MM.1S (cell line): ENCODE results near the gene ETV3.

Source experiments
- DNase-seq: peaks from one replicate; pipeline ENCODE4 v3.0.0-alpha.2; 2015
- H2AFZ ChIP-seq: fragments of 300-600 bp; sonication (generic); 2 replicates; pipeline ENCODE4 v1.6.0; 2016; ENCODE audit warnings: antibody characterized with exemption, low read length
- H3F3A ChIP-seq: fragments of 300-600 bp; sonication (generic); 2 replicates; pipeline ENCODE4 v1.6.1; 2016; ENCODE audit warnings: mild to moderate bottlenecking, antibody characterized with exemption, low read length, moderate library complexity, mixed read lengths; ENCODE audit not compliant: insufficient read depth
- H3K27ac ChIP-seq: fragments of 300-600 bp; sonication (generic); 2 replicates; pipeline ENCODE4 v1.5.1; 2016; ENCODE audit warnings: mild to moderate bottlenecking, low read length
- H3K27me3 ChIP-seq: fragments of 300-600 bp; sonication (generic); replicated peaks from 2 replicates; pipeline ENCODE4 v1.6.0; 2016; ENCODE audit warnings: low read length; ENCODE audit not compliant: insufficient read depth
- H3K36me3 ChIP-seq: fragments of 300-600 bp; sonication (generic); replicated peaks from 2 replicates; pipeline ENCODE4 v1.6.1; 2016; ENCODE audit warnings: mild to moderate bottlenecking, low read length, mixed read lengths; ENCODE audit not compliant: insufficient read depth
- H3K4me1 ChIP-seq: fragments of 300-600 bp; sonication (generic); 2 replicates; pipeline ENCODE4 v1.6.1; 2016; ENCODE audit warnings: low read length, mixed read lengths
- H3K4me2 ChIP-seq: fragments of 300-600 bp; sonication (generic); 2 replicates; pipeline ENCODE4 v1.6.0; 2016; ENCODE audit warnings: low read depth, low read length
- H3K4me3 ChIP-seq: fragments of 300-600 bp; sonication (generic); 2 replicates; pipeline ENCODE4 v1.5.1; 2016; ENCODE audit warnings: low read length, mixed read lengths
- H3K79me2 ChIP-seq: fragments of 300-600 bp; sonication (generic); 2 replicates; pipeline ENCODE4 v1.6.1; 2016; ENCODE audit warnings: mixed run types, low read length, mixed read lengths
- H3K9ac ChIP-seq: fragments of 300-600 bp; sonication (generic); 2 replicates; pipeline ENCODE4 v1.6.1; 2016; ENCODE audit warnings: low read length, mixed read lengths
- H3K9me2 ChIP-seq: fragments of 300-600 bp; sonication (generic); replicated peaks from 2 replicates; pipeline ENCODE4 v1.6.1; 2016; ENCODE audit warnings: mild to moderate bottlenecking, low read length, mixed read lengths; ENCODE audit not compliant: insufficient read depth
- H3K9me3 ChIP-seq: fragments of 300-600 bp; sonication (generic); replicated peaks from 2 replicates; pipeline ENCODE4 v1.6.1; 2016; ENCODE audit warnings: mild to moderate bottlenecking, low read length, mixed read lengths; ENCODE audit not compliant: insufficient read depth
- H4K20me1 ChIP-seq: fragments of 300-600 bp; sonication (generic); 2 replicates; pipeline ENCODE4 v1.6.1; 2016; ENCODE audit warnings: mild to moderate bottlenecking, low read length, moderate library complexity, mixed read lengths; ENCODE audit not compliant: insufficient read depth
- EZH2 ChIP-seq: fragments of 300-600 bp; sonication (generic); optimal IDR thresholded peaks from 2 replicates; pipeline ENCODE3; 2017; ENCODE audit warnings: low read depth, mild to moderate bottlenecking, antibody characterized with exemption, low read length, mixed read lengths
- EZH2phosphoT487 ChIP-seq: fragments of 300-600 bp; sonication (generic); IDR thresholded peaks from 2 replicates; pipeline ENCODE4 v1.6.1; 2018; ENCODE audit warnings: antibody characterized with exemption, low read length
- TF ChIP-seq, protein P1 (sequence below): fragments of 300-600 bp; sonication (generic); IDR thresholded peaks from 2 replicates; pipeline ENCODE4 v1.5.1; 2016; ENCODE audit warnings: antibody characterized with exemption, low read length, mixed read lengths

Gene ETV3

DNA sequence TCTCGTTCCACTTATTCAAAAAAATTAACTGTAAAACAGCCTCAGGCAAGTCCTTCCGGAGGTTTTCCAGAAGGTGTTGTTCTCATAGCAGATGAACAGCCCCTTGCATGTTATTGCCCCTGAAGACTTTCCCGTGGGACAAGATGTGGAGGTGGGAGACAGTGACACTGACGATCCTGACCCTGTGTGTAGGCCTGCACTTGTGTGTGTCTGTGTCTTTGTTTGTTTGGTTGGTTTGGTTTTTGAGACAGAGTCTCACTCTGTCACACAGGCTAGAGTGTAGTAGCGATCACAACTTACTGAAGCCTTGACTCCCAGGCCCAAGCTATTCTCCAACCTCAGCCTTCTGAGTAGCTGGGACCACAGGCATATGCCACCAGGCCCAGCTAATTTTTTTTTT, 51.2 kb downstream of the ETV3 start:
- no peak overlapping the region for H3K27ac ChIP-seq
- no peaks in the 10 kb centered on the region for H3F3A ChIP-seq
- H4K20me1 ChIP-seq = no peaks in the 10 kb centered on the region
- no peaks in the 10 kb centered on the region for H3K9me3 ChIP-seq
- TF ChIP-seq EZH2 (no peak), EZH2phosphoT487 (no peak)
- TF ChIP-seq, protein P1, sequence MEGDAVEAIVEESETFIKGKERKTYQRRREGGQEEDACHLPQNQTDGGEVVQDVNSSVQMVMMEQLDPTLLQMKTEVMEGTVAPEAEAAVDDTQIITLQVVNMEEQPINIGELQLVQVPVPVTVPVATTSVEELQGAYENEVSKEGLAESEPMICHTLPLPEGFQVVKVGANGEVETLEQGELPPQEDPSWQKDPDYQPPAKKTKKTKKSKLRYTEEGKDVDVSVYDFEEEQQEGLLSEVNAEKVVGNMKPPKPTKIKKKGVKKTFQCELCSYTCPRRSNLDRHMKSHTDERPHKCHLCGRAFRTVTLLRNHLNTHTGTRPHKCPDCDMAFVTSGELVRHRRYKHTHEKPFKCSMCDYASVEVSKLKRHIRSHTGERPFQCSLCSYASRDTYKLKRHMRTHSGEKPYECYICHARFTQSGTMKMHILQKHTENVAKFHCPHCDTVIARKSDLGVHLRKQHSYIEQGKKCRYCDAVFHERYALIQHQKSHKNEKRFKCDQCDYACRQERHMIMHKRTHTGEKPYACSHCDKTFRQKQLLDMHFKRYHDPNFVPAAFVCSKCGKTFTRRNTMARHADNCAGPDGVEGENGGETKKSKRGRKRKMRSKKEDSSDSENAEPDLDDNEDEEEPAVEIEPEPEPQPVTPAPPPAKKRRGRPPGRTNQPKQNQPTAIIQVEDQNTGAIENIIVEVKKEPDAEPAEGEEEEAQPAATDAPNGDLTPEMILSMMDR = no peak
- H2AFZ ChIP-seq = no peak overlapping the region
- H3K79me2 ChIP-seq = no peaks in the 10 kb centered on the region
- H3K9me2 ChIP-seq = no peaks in the 10 kb centered on the region
- no peaks in the 10 kb centered on the region for H3K27me3 ChIP-seq
- no peak overlapping the region for H3K4me2 ChIP-seq
- H3K9ac ChIP-seq = no peak overlapping the region
- no peak overlapping the region for H3K4me3 ChIP-seq
- H3K36me3 ChIP-seq = no peaks in the 10 kb centered on the region
- no peak for DNase-seq
- no peaks in the 10 kb centered on the region for H3K4me1 ChIP-seq

DNA sequence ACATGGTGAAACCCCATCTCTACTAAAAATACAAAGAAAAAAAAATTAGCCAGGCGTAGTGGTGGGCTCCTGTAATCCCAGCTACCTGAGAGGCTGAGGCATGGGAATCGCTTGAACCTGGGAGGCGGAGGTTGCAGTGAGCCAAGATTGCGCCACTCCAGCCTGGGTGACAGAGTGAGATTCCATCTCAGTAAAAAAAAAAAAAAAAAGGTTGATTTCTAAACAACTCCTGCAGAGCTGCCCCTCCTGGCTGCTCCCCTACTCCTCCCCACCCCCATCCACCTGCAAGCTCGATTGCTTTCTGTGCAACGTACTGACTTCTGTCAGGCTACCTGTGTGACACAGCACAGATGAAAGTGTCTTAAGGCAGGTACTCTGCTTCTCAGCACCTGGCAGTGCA, 51.9 kb downstream of the ETV3 start:
- H3K4me1 ChIP-seq = no peaks in the 10 kb centered on the region
- H3K27ac ChIP-seq = no peak overlapping the region
- H3K4me3 ChIP-seq = no peak overlapping the region
- no peaks in the 10 kb centered on the region for H3K9me3 ChIP-seq
- H3K4me2 ChIP-seq = no peak overlapping the region
- H3K9me2 ChIP-seq = no peaks in the 10 kb centered on the region
- no peak overlapping the region for H2AFZ ChIP-seq
- H3K79me2 ChIP-seq = no peaks in the 10 kb centered on the region
- DNase-seq = no peak
- no peaks in the 10 kb centered on the region for H4K20me1 ChIP-seq
- no peak overlapping the region for H3K9ac ChIP-seq
- H3K27me3 ChIP-seq = no peaks in the 10 kb centered on the region
- no peaks in the 10 kb centered on the region for H3K36me3 ChIP-seq
- TF ChIP-seq EZH2phosphoT487 (no peak), EZH2 (no peak)
- TF ChIP-seq, protein P1 = no peak
- no peaks in the 10 kb centered on the region for H3F3A ChIP-seq

DNA sequence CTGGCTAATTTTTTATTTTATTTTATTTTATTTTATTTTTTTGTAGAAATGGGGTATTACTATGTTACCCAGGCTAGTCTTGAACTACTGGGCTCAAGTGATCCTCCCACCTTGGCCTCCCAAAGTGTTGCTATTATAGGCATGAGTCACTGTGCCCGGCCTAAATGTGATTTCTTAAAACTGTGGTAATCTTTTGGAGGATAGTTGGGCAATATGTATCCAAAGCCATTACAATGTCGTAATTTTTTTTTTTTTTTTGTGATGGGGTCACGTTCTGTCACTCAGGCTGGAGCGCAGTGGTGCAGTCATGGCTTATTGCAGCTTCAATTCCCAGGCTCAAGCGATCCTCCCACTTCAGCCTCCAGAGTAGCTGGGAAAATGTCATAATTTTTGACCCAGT, 52.8 kb downstream of the ETV3 start:
- Histone ChIP-seq H3K79me2 (no peaks in the 10 kb centered on the region), H4K20me1 (no peaks in the 10 kb centered on the region), H3K4me3 (no peak overlapping the region), H2AFZ (no peak overlapping the region), H3F3A (no peaks in the 10 kb centered on the region), H3K9me2 (no peaks in the 10 kb centered on the region), H3K4me2 (no peak overlapping the region), H3K4me1 (no peaks in the 10 kb centered on the region), H3K27ac (no peak overlapping the region), H3K9ac (no peak overlapping the region), H3K9me3 (no peaks in the 10 kb centered on the region), H3K27me3 (no peaks in the 10 kb centered on the region), H3K36me3 (no peaks in the 10 kb centered on the region)
- TF ChIP-seq, protein P1 = no peak
- no peak for TF ChIP-seq EZH2phosphoT487
- no peak for TF ChIP-seq EZH2
- no peak for DNase-seq
